ENCODE measurements around the gene QSOX2. TPM values are rescaled to one million over a fixed set of nuclear protein-coding genes. Genes with fewer than 3 reads are reported as not detected.

QSOX2 gene
- total and polyA plus RNA-seq, 2 experiments from 2014 or later = 9.2 to 29.2 TPM

GRCh38 chr9:136244969-136245218, 718 bp downstream of the QSOX2 start:
- no peak for DNase-seq (ENCODE audit: low spot score)
- H3F3A ChIP-seq (replicated peaks; ENCODE audit: low read depth) = 0 out of 2 replicates have a peak, but pooled peaks cover 5% of the 10 kb centered on the region
- H3K79me2 ChIP-seq (replicated peaks; ENCODE audit: insufficient read depth) = peaks cover 52% of the 10 kb centered on the region
- peak overlapping the region; percentile 84 for H3K4me3 ChIP-seq
- Mint-ChIP-seq H3K36me3 (ENCODE audit: low read depth) (no peaks in the 10 kb centered on the region), H3K27ac (peak overlapping the region; percentile 41), H3K9me3 (no peaks in the 10 kb centered on the region), H3K4me1 (peaks cover 44% of the 10 kb centered on the region), H3K4me3 (peak overlapping the region; percentile 87), H3K27me3 (ENCODE audit: insufficient read depth, low read depth, poor library complexity) (peaks cover 26% of the 10 kb centered on the region)
- H2AFZ ChIP-seq = no peak overlapping the region
- H4K20me1 ChIP-seq (replicated peaks; ENCODE audit: insufficient read depth) = peaks cover 39% of the 10 kb centered on the region
- no peaks in the 10 kb centered on the region for H3K36me3 ChIP-seq (ENCODE audit: insufficient read depth)
- 0 out of 2 replicates have a peak, but pooled peaks cover 8% of the 10 kb centered on the region for H3K27me3 ChIP-seq (ENCODE audit: insufficient read depth)
- peaks cover 21% of the 10 kb centered on the region for H3K4me1 ChIP-seq (ENCODE audit: insufficient read depth)
- ATAC-seq = no peak
- H3K27ac ChIP-seq (ENCODE audit: low read depth) = no peak overlapping the region
- peak overlapping the region; percentile 99 for H3K4me2 ChIP-seq
- TF ChIP-seq ZNF331 (CRISPR knock-in tag; IDR thresholded peaks at IDR 0.05; ENCODE audit: low read depth) (no peak), EZH2 (IDR thresholded peaks at IDR 0.05; ENCODE audit: low read depth, unreplicated experiment) (no peak), POLR2AphosphoS5 (IDR thresholded peaks at IDR 0.05; ENCODE audit: low read depth) (no peak), ETS1 (IDR thresholded peaks at IDR 0.05) (no peak), REST (IDR thresholded peaks at IDR 0.05; ENCODE audit: unreplicated experiment) (no peak), EZH2phosphoT487 (IDR thresholded peaks at IDR 0.05; ENCODE audit: unreplicated experiment) (no peak), STAT1 (IDR thresholded peaks at IDR 0.05; ENCODE audit: unreplicated experiment) (no peak), ZNF114 (CRISPR knock-in tag; IDR thresholded peaks at IDR 0.05) (no peak), ZNF462 (CRISPR knock-in tag; IDR thresholded peaks at IDR 0.05) (no peak), JUNB (IDR thresholded peaks at IDR 0.05; ENCODE audit: unreplicated experiment) (no peak), CTCF (conservative IDR thresholded peaks at IDR 0.05; ENCODE audit: low read depth in 2 of 2) (no peak), CREB1 (CRISPR knock-in tag; IDR thresholded peaks at IDR 0.05; ENCODE audit: low read depth) (no peak), NANOG (IDR thresholded peaks at IDR 0.05; ENCODE audit: borderline replicate concordance) (no peak)
- no peaks in the 10 kb centered on the region for H3K9me2 ChIP-seq (ENCODE audit: insufficient read depth)
